ENCODE measurements around the gene AKT3. TPM values are rescaled to one million over a fixed set of nuclear protein-coding genes. Genes with fewer than 3 reads are reported as not detected.

AKT3 gene
- total and polyA plus RNA-seq, 2 of the 8 experiments (the other 6 are each of a cell fraction or from before 2014, with no cell fraction given) = 6.0 to 36.4 TPM

DNA sequence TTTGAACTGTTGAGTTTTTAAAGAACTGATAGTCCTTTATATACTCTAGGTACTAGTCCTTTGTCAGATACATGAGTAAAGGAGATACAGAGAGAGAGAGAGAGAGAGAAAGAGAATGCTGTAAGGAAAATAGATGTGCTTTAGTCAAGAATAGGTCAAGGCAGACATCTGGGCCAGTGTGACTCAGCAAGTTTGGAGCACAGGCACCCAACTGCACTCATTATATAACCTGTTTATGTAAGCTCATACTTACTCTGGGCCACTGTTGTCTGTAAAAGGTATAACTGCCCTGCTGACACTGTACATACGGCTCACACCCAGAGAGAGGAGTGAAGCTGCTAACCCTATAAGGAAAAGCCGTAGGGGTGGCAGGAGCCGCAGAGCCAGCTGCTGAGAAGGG, 32.2 kb upstream of the AKT3 start:
- H3K27ac ChIP-seq (ENCODE audit: low read depth, low read length) = no peak overlapping the region
- no peak overlapping the region; the same call in 1 of the 2 replicates for H4K8ac ChIP-seq (ENCODE audit: extremely low read depth, insufficient read depth, low read length)
- H3K27me3 ChIP-seq (replicated peaks in 1 of 4; ENCODE audit: control insufficient read depth in 3 of 4, extremely low read depth in 1 of 4, insufficient read depth in 3 of 4, low read length in 3 of 4) = no peaks in the 10 kb centered on the region
- DNase-seq (ENCODE audit: low read depth in 1 of 2, low spot score in 2 of 2) (no peak), FAIRE-seq (no peak)
- no peak overlapping the region for H2BK15ac ChIP-seq (ENCODE audit: low read length)
- H3K23ac ChIP-seq (ENCODE audit: insufficient read length) = no peak overlapping the region
- no peak overlapping the region for H3K18ac ChIP-seq (ENCODE audit: extremely low read depth, low read length)
- H3K14ac ChIP-seq (ENCODE audit: insufficient read length) = no peak overlapping the region
- H4K91ac ChIP-seq (replicated peaks; ENCODE audit: insufficient read length, low read length) = no peak overlapping the region
- no peak overlapping the region for H3K4me3 ChIP-seq (ENCODE audit: extremely low read depth in 1 of 4, insufficient read depth in 2 of 4, low read depth in 3 of 4, low read length in 4 of 4)
- no peak overlapping the region for H2BK12ac ChIP-seq (ENCODE audit: low read depth, low read length)
- H3K4ac ChIP-seq (replicated peaks; ENCODE audit: insufficient read length, low read depth, low read length) = no peak overlapping the region
- no peaks in the 10 kb centered on the region for H3K36me3 ChIP-seq (ENCODE audit: control insufficient read depth in 2 of 4, insufficient read depth in 4 of 4, low read length in 3 of 4)
- H3K79me2 ChIP-seq (ENCODE audit: control insufficient read depth in 1 of 2, insufficient read depth in 2 of 2, low read length in 2 of 2) = no peaks in the 10 kb centered on the region
- WGBS, 2 experiments (ENCODE audit: extremely low coverage in 1 of 2, insufficient coverage in 1 of 2, insufficient read length in 1 of 2, insufficient replicate concordance in 2 of 2, low coverage in 1 of 2, low lambda C conversion rate in 2 of 2, missing lambda C conversion rate in 1 of 2) = 73% methylated on average over 3 of the region's 3 CpGs; no CpG with 5 or more reads in 1 of the 2 experiments
- H3K4me2 ChIP-seq (ENCODE audit: insufficient read depth in 1 of 2, low read depth in 2 of 2, low read length in 2 of 2) = no peak overlapping the region
- H3K9me3 ChIP-seq (ENCODE audit: insufficient read depth in 2 of 2, low read depth in 1 of 2, low read length in 1 of 2) = no peaks in the 10 kb centered on the region
- CTCF ChIA-PET (ENCODE audit: partially characterized antibody) = interaction anchor here (0.7 kb wide), 1 partner anchor 64 kb away, joined by 3 read pairs; no protein-coding TSS in a partner anchor
- H2BK5ac ChIP-seq (ENCODE audit: low read depth, low read length) = no peak overlapping the region
- H3K23me2 ChIP-seq (ENCODE audit: low read depth, low read length) = no peaks in the 10 kb centered on the region
- no peak overlapping the region for H3K56ac ChIP-seq (replicated peaks; ENCODE audit: insufficient read length, low read depth, low read length)
- no peaks in the 10 kb centered on the region for H3K4me1 ChIP-seq (replicated peaks in 1 of 4; ENCODE audit: control insufficient read depth in 3 of 4, insufficient read depth in 4 of 4, low read length in 3 of 4)
- no peaks in the 10 kb centered on the region for H3K79me1 ChIP-seq (ENCODE audit: low read depth, low read length)
- no peak overlapping the region for H2BK20ac ChIP-seq (ENCODE audit: low read length)
- H2AFZ ChIP-seq (ENCODE audit: low read length) = 0 out of 2 replicates have a peak overlapping the region, but pooled peaks have one; percentile 54
- no peak overlapping the region for H3K9ac ChIP-seq (replicated peaks in 1 of 4; ENCODE audit: extremely low read depth in 1 of 4, low read depth in 3 of 4, low read length in 3 of 4)
- POLR2A ChIA-PET (ENCODE audit: partially characterized antibody) = no interaction called here
- no peak overlapping the region for H4K5ac ChIP-seq (ENCODE audit: insufficient read length, low read depth, low read length)
- TF ChIP-seq BRCA1 (IDR thresholded peaks at IDR 0.05; ENCODE audit: low read depth, low read length) (no peak), MAFK (IDR thresholded peaks at IDR 0.05; ENCODE audit: low read depth, low read length) (peak; percentile 34; the same call in 1 of the 2 replicates), SIN3A (conservative IDR thresholded peaks at IDR 0.05 in 1 of 2, IDR thresholded peaks at IDR 0.05 in 1 of 2; ENCODE audit: low read depth in 1 of 2, low read length in 2 of 2) (no peak), RXRA (IDR thresholded peaks at IDR 0.05; ENCODE audit: insufficient read depth, low read depth, low read length) (no peak)
- no peak overlapping the region for H2AK5ac ChIP-seq (ENCODE audit: low read depth, low read length)
- H2BK120ac ChIP-seq (replicated peaks; ENCODE audit: low read depth, low read length) = no peak overlapping the region
- no peaks in the 10 kb centered on the region for H4K20me1 ChIP-seq (replicated peaks in 1 of 2; ENCODE audit: control insufficient read depth in 1 of 2, insufficient read depth in 2 of 2, low read length in 2 of 2)

Data from H1 (cell line).